Breast epithelium (tissue), 4 donors: ENCODE measurements around the gene SDK1. TPM values are rescaled to one million over a fixed set of nuclear protein-coding genes. Genes with fewer than 3 reads are reported as not detected.

Source experiments
- DNase-seq, 2 donors: peaks; one replicate each; pipeline ENCODE4 v3.0.0-alpha.2; 2019; ENCODE audit warnings: low spot score in 2 of 2
- H3K27ac ChIP-seq, 2 donors: fragments of 200-600 bp; sonication (generic) in 1 of 2; one replicate each; pipeline ENCODE4 v1.5.1; 2016 to 2019; ENCODE audit warnings: mild to moderate bottlenecking in 1 of 2
- H3K27me3 ChIP-seq, 2 donors: fragments of 200-600 bp; sonication (generic) in 1 of 2; one replicate each; pipeline versions ENCODE4 v1.5.1 to v1.6.0; 2017 to 2019; ENCODE audit warnings: control low read depth in 1 of 2, mild to moderate bottlenecking in 1 of 2
- H3K36me3 ChIP-seq: fragments of 200-600 bp; one replicate; pipeline ENCODE4 v1.5.1; 2019
- H3K4me1 ChIP-seq, 2 donors: fragments of 200-600 bp; sonication (generic); one replicate each; pipeline ENCODE4 v1.5.1; 2016 to 2019; ENCODE audit warnings: control low read depth in 1 of 2
- H3K4me3 ChIP-seq, 3 donors: fragments of 200-600 bp; sonication (generic); 1 replicate in 2 of 3; 2 replicates in 1 of 3; pipeline ENCODE4 v1.5.1; 2016 to 2019; ENCODE audit warnings: mild to moderate bottlenecking in 3 of 3, moderate library complexity in 2 of 3
- H3K9me3 ChIP-seq, 2 donors: fragments of 200-600 bp; sonication (generic) in 1 of 2; one replicate each; pipeline ENCODE4 v1.5.1; 2016 to 2019; ENCODE audit warnings: control low read depth in 1 of 2
- POLR2A ChIP-seq: fragments of 450-650 bp; IDR thresholded peaks from one replicate; pipeline ENCODE4 v1.6.1; 2016; ENCODE audit warnings: antibody characterized with exemption, mild to moderate bottlenecking, moderate library complexity
- POLR2AphosphoS5 ChIP-seq, 3 donors: sonication (generic); formaldehyde crosslinking; IDR thresholded peaks; one replicate each; pipeline ENCODE4 v1.6.1; 2017; ENCODE audit warnings: antibody characterized with exemption in 3 of 3
- intact Hi-C: fragments of 100-400 bp; cut with DNase I; formaldehyde crosslinking; loops from one replicate; pipeline ENCODE4 v1.15.1; 2023; ENCODE audit warnings: low total_unique reads
- total RNA-seq, 3 donors: library from RNA; depleted of rRNA; stranded (reverse); fragments of >200 nt; gene quantifications; one replicate each; pipeline ENCODE4 v1.1.0, GENCODE V29; 2016
- TF ChIP-seq, protein P1 (sequence below), 3 donors: fragments of 450-650 bp; IDR thresholded peaks; one replicate each; pipeline ENCODE4 v1.5.1; 2016 to 2017; ENCODE audit warnings: antibody characterized with exemption in 3 of 3, mild to moderate bottlenecking in 3 of 3, moderate library complexity in 3 of 3

SDK1 gene
- total RNA-seq, 3 donors from 2014 or later: 3.7 to 18.2 (median 6.6) TPM

DNA sequence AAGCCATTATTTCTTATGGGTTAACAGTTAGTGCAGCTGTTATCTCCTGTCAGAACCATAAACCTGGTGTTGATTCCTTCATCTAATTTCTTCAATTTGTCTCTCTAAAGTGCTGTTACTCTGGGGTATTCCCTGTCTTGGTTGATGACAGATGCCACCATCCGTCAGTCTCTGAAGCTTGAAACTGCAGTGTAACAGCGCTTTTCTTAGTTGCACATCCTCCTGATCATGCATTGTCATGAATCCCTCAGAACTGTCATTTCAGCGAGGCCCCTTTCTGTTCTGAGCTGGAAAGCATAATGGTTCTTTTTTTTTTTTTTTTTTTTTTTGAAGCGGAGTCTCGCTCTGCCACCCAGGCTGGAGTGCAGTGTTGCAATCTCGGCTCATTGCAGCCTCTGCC lies 193.9 kb downstream of the SDK1 start:
- peaks cover 3 to 7% of the 10 kb centered on the region in 2 donors for H3K9me3 ChIP-seq
- H3K4me3 ChIP-seq: no peak overlapping the region
- no peak overlapping the region for H3K27ac ChIP-seq
- H3K36me3 ChIP-seq: no peaks in the 10 kb centered on the region
- H3K4me1 ChIP-seq: no peaks in the 10 kb centered on the region
- TF ChIP-seq, protein P1, sequence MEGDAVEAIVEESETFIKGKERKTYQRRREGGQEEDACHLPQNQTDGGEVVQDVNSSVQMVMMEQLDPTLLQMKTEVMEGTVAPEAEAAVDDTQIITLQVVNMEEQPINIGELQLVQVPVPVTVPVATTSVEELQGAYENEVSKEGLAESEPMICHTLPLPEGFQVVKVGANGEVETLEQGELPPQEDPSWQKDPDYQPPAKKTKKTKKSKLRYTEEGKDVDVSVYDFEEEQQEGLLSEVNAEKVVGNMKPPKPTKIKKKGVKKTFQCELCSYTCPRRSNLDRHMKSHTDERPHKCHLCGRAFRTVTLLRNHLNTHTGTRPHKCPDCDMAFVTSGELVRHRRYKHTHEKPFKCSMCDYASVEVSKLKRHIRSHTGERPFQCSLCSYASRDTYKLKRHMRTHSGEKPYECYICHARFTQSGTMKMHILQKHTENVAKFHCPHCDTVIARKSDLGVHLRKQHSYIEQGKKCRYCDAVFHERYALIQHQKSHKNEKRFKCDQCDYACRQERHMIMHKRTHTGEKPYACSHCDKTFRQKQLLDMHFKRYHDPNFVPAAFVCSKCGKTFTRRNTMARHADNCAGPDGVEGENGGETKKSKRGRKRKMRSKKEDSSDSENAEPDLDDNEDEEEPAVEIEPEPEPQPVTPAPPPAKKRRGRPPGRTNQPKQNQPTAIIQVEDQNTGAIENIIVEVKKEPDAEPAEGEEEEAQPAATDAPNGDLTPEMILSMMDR (IDR thresholded peaks at IDR 0.05): no peak
- no peak for TF ChIP-seq POLR2AphosphoS5 (IDR thresholded peaks at IDR 0.05)
- no peak for TF ChIP-seq POLR2A
- no peak for DNase-seq
- no peaks in the 10 kb centered on the region for H3K27me3 ChIP-seq
- intact Hi-C loops: no loop called here

DNA sequence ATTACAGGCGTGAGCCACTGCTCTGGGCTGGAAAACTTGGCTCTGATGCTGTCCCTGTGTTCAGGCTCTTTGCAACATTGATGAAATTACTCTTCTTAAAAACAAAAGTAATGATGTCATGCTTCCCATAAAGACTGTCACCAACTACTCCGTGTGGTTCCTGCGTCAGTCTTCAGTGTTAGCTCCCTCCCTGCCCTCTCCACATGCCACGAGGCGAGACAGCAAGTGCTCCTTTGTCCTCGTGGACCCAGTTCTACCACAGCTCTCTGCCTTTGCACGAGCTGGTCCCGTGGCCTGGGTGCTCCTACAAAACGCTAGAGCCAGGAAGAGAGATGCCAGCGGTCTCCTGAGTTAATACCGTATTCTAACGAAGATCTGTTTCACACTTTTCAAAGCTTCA lies 194.5 kb downstream of the SDK1 start:
- no peak overlapping the region for H3K27ac ChIP-seq
- H3K4me3 ChIP-seq: no peak overlapping the region
- no peaks in the 10 kb centered on the region for H3K27me3 ChIP-seq
- no peak for DNase-seq
- peaks cover 6 to 13% of the 10 kb centered on the region in 2 donors for H3K9me3 ChIP-seq
- no peaks in the 10 kb centered on the region for H3K4me1 ChIP-seq
- intact Hi-C loops: no loop called here
- no peak for TF ChIP-seq POLR2AphosphoS5 (IDR thresholded peaks at IDR 0.05)
- TF ChIP-seq POLR2A: no peak
- TF ChIP-seq, protein P1 (IDR thresholded peaks at IDR 0.05): no peak
- H3K36me3 ChIP-seq: no peaks in the 10 kb centered on the region

DNA sequence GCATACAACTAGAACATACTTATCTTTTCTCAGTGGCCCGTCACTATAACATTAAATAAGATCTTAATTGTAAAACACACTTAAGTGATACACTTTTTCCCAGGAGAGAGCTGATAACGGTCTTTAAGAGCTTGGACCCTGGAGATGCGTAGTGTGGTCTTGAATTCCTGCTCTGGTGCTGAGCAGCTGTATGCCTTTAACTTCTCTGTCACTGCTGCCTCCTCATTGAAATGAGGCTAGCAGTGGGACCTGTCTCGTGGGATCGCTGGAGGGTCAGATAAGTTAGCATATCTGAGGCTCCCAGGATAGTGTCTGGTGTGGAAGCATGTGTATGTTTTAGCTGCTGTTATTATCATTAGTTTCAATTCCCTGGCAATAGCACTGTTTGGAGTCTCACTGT lies 194.9 kb downstream of the SDK1 start:
- Histone ChIP-seq H3K27me3 (no peaks in the 10 kb centered on the region), H3K4me1 (no peaks in the 10 kb centered on the region), H3K36me3 (no peaks in the 10 kb centered on the region), H3K4me3 (no peak overlapping the region), H3K27ac (no peak overlapping the region), H3K9me3 (peaks cover 6 to 18% of the 10 kb centered on the region in 2 donors)
- TF ChIP-seq POLR2A (no peak), POLR2AphosphoS5 (IDR thresholded peaks at IDR 0.05) (no peak)
- TF ChIP-seq, protein P1 (IDR thresholded peaks at IDR 0.05): no peak
- intact Hi-C loops: no loop called here
- no peak for DNase-seq

DNA sequence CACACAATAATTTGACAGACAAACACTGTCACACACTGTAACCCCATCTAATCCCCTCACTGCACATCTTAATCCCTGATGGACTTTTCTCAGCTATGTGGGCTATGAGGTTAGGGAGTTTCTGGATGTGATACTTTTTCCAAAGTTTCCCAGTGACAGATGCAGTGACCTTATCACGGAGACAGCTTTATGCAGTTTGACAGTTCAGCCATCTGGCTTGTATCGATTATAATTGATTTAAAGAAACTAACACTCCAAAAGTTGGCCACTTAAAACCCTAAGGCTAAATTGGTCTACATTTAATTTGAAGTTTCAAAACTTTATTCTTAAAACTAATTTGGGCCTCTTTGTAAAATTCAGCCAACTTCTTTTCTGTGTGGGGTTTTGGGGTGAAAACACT lies 196.7 kb downstream of the SDK1 start:
- Histone ChIP-seq H3K4me3 (no peak overlapping the region), H3K4me1 (no peaks in the 10 kb centered on the region), H3K9me3 (peaks cover 6 to 23% of the 10 kb centered on the region in 2 donors), H3K27ac (no peak overlapping the region), H3K36me3 (no peaks in the 10 kb centered on the region), H3K27me3 (no peaks in the 10 kb centered on the region)
- intact Hi-C loops: no loop called here
- TF ChIP-seq POLR2AphosphoS5 (IDR thresholded peaks at IDR 0.05): no peak
- TF ChIP-seq POLR2A: no peak
- TF ChIP-seq, protein P1 (IDR thresholded peaks at IDR 0.05): no peak
- DNase-seq: no peak

DNA sequence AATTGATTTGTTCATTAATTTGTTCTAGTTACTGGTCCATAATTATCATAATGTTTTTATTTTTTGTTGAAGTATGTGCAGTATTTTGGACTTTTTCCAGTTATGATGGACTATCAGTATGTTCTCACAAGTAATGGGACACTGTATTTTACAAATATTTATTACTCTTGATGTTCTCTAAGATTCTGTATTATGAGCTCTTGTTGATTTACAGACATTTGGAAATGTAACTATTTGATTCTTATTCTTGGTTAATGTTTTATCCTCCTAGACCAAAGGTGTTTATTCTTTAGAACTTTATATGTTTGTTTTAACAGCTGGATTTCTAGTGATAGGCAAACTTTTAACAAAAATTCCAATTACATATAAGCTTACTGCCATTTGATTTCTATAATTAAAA lies 200.6 kb downstream of the SDK1 start:
- H3K4me3 ChIP-seq: no peak overlapping the region
- no peak overlapping the region for H3K27ac ChIP-seq
- peaks cover 6 to 42% of the 10 kb centered on the region in 2 donors for H3K9me3 ChIP-seq
- no peaks in the 10 kb centered on the region for H3K27me3 ChIP-seq
- no peaks in the 10 kb centered on the region for H3K36me3 ChIP-seq
- TF ChIP-seq POLR2AphosphoS5 (IDR thresholded peaks at IDR 0.05): no peak
- TF ChIP-seq POLR2A: no peak
- TF ChIP-seq, protein P1 (IDR thresholded peaks at IDR 0.05): no peak
- no peak for DNase-seq
- intact Hi-C loops: no loop called here
- H3K4me1 ChIP-seq: no peaks in the 10 kb centered on the region
